GM21390 (cell line): ENCODE measurements around the gene POU2F3.
A peak's percentile ranks its signal among the peaks of the same experiment; 100 is the strongest.

Source experiments
- ATAC-seq: cut with Tn5 transposase; IDR thresholded peaks from one replicate; pipeline ENCODE4 v1.9.1; 2021; ENCODE audit not compliant: unreplicated experiment

Gene POU2F3

DNA sequence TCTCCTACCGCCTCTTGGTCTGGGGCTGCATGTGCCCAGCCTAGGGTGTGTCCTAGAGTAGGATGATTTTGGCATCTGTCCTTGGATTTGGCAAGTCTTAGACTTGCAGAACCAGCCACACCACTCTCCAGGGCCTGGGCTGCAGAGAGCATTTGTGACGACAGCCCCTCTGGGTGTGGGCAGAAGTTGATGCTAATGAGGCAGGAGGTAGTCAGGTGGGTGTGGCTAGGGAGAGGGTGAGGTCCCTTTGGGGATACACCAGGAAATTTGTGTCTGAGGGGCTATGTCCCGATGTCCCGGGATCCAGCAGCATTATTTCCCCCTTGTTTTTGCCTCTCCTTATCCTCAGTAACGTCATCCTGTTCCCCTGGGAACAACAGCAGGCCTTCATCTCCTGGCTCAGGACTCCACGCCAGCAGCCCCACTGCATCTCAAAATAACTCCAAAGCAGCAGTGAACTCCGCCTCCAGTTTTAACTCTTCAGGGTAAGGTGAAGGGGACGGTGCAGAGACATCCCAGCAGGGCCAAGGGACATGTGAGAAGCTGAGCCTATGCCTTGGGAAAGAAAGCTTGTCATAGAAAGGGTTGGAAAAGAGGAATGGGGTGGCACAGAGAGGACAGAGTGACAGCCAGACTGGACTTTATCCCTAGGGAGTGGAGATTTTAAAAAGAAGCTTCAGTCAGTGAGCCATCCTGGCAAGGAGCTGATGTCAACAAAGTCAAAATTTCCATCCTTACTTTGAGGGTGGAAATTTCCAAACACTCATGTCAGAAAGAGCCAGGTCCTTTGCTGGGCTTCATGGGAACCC is 77.1 kb downstream of the POU2F3 start:
- no peak for ATAC-seq

DNA sequence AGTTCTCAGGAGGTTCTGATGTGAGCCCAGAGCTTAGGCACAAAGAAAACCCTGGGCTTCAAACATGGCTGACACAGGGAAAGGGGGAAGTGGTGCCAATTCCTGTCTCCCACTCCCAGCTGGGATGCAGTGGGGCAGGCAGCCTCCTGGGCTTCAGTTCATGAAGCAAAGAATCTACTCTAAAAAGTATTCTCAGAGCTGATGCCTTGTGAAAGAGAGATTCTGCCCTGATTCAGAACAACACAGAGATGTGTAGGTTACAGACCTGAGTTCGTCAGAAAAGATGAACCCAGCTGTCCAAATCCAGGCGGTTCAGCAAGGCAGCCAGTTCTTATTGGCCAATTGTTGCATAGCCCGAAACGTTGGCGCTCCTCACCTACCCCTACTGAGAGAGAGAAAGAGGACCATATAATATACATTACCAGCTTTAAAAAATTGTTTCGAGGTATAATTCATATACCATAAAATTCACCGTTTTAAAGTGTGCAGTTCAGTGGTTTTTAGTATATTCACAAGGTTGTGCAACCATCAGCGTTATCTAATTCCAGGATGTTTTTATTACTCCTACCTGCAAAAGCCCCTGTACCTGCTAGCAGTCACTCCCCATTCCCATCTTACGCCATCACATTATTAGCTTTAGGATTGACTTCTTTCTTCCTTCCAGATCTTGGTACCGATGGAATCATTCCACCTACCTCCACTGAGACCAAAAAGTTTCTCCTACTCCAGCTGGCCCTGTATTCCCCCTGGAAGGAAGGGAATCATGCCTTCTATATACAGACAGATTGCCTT is 77.9 kb downstream of the POU2F3 start:
- no peak for ATAC-seq

DNA sequence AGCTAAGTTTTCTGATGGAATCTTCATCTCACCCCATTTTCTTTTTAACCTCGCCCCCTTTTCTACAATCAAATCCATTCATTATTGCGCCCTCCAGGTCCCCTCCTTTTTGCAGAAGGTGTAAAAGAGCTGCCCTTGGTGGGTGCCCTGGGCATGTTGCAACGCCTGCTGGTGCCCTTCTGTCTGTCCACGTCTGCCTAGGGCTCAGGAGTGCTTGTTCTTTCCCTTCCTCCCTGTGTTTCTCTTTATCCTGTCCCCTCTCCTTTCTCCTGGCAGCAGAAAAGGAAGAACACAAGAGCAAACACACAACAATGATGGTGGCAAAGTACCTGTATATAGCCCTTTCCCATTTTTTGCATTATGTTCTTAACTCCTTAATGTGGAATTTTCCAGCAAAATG is 79.0 kb downstream of the POU2F3 start:
- ATAC-seq = no peak

DNA sequence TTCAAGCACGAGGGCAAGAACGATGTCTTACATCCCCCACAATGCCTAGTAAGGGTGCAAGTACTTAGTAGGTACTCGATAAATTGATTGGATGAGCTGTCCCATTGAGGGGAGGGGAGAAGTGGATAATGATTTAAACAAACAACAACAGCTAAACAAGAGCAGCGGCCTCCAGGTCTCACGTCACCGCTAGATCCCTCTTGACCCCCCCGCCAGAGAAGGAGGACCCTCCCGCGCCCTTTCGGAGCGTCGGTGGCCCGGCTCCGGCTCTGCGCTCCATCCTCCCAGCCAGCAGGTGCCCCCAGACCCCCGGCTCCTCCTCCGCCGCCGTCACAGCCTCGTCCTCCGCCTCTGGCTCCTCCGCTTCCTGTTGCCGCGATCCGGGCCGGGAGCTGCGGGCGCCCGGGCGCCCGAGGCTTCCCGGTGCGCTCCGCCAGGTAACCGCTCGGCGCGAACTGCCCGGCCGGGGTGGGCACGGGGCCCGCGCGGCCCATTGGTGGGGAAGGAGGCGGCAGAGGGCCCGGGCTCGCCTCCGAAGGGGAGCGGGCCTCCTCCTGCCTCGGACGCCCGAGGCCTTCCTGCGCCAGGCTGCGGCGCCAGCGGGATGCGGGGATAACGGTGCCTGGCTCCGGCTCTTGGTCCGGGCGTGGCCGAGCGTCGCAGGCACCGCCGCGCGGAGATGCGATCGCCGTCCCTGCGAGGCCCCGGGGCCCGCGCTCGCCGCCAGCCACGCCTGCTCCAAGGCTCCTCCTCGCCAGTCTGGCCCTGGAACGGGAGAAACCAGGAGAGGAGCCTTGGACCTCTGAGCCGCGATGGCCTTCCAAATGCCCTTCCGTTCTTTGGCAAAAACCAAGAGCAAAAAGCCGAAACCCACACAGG is 85.2 kb downstream of the POU2F3 start, which contains the start of gene TLCD5:
Gene TLCD5, plus strand, starts transcription at position 368 of the 879 bp plus-strand sequence. CDS start 2,143 bp downstream, outside the sequence.
- ATAC-seq = peak; percentile 66

DNA sequence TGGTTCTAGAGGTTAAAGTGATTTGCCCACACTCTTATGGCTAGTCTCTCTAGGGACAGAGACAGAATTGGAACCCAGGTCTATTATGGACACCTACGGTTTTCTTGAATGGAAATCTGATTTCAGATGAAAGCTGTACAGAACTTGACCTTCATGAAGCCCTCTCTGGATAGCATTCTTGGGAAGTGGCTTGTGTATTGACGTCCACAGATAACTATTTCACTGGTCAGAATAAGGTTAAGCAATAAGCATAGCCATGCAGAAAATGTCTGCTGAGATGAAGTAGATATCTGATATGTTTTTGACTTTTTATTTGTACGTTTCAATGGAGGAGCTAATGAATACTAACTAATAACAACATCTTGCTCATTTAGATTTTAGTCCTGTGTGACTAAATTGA is 86.3 kb downstream of the POU2F3 start:
- no peak for ATAC-seq

DNA sequence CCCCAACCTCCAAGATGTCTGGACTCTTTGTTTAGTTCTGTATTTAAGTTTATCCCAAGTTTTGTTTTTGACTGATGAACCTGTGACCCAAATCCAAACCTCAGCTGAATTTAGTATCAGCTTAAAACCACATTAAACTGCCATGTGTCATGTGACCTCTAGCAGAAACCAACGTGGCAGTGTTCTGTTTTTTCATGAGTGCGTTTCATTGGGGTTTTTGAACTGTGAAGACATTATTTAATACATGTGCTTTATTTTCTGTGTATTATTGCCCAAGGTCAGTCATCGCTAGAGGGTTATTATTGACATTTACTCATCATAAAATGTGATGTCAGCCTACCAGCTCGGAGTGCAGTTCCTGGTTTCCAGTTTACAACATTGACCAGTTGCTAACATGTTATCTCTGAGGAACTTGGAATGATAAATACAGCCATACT is 86.9 kb downstream of the POU2F3 start:
- ATAC-seq = no peak

DNA sequence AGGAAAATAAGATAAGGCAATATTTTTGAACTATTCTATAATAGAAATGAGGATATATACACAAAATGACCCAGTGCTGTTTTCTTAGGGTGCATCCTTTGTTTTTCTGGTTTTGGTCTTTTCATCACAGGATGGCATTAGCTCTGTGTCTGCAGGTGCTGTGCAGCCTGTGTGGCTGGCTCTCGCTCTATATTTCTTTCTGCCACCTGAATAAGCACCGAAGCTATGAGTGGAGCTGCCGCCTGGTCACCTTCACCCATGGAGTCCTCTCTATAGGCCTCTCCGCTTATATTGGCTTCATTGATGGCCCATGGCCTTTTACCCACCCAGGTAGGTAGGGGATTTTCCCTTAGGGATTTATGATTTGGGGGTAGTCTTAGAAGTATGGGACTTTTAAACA is 87.4 kb downstream of the POU2F3 start:
- ATAC-seq = no peak

DNA sequence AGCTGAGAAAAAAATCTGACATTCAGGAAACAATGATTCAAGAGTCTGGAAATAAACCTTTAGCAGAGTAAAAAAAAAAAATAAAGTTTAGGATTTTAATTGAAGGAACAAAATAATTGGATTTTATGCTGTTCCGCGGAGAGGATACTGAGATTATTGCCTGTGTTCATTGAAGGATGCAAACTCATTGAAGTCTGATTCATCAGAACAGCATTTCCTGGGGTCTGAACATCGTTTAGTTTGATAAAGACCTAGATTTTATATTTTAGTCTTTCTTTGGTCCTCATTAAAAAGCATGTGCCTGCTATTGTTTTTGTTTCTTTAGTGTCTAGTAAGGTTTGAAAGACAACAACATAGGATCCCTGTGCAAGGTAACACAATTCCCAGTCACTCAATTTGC is 89.6 kb downstream of the POU2F3 start:
- ATAC-seq = no peak

DNA sequence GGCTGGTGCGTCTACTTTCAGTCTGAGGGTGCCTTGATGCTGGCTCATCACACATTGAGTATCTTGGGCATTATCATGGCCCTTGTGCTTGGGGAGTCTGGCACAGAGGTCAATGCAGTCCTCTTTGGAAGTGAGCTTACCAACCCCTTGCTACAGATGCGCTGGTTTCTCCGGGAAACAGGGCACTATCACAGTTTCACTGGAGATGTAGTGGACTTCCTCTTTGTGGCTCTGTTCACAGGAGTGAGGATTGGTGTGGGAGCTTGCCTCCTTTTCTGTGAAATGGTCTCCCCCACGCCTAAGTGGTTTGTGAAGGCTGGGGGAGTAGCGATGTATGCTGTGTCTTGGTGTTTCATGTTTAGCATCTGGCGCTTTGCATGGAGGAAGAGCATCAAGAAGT is 90.1 kb downstream of the POU2F3 start:
- no peak for ATAC-seq

DNA sequence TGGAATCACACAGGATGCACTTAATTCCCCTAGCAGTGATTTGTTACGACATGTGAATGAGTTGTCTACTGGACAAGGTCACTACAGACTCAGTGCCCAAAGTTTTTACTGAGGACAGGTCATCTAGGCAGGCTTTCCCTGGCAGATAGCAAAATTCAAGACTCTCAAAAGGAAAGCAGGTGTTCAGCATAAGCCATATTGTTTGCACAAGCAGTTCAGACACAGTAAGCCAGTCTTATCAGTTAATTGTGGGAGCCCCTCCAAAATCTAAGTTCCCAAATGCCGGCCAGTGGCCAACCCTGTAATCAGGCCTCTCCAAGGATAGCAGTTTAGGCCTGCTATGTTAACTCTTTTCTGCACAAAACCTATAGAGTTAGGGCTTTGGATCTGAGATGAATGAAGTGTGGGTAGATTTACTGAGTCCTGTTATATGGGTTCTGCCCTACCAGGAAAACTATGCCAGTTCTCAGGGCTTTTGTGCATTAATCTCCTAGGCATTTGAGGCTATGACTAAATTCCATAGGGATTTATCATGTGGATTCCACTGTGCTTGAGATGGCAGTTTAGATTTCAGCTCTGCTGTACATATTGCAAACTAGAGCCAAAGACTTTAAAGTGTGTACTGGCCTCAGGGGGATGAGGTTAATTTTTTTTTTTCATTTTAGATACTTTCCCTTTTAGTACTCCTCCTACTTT is 91.5 kb downstream of the POU2F3 start:
- no peak for ATAC-seq

DNA sequence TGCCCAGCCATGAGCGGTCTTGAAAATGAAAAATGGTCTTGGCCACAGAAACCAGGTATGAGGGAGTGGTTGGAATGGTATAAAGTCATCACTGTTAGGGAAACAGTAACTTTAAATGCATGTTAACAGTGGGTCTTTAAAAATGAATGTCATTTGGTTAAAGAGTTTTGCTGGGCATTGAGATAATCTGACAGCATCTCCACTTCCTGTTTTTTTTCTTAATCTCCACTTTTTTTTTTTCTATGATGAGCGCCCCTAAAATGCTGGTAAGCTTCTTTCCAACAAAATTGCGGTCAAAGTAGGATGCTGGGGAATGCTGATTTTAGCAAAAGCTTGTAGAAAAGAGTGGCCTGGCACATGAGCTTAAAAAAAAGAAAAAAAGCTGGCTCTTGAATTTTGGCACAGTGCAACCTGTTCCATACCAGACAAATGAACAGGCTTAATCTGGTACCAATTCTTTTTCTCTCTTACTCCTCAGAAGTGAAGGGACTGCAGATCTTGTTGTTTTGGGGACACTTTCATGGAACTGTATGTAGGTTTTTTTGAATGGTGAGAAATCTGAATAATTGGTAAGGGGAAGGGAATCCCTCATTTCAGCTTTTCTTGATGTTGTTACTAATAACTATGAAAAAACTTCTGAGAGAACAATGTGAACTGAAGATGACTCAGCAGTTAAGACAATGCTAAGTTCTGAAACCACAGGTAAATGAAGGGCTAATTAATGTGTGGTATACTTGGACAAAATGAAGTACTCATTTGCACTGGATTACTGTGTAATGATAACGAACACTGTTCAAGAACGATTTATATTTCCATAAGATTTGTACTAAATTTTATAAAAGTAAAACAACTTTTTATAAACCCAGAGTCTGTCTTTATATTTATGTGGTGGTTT is 93.1 kb downstream of the POU2F3 start:
- ATAC-seq = no peak

DNA sequence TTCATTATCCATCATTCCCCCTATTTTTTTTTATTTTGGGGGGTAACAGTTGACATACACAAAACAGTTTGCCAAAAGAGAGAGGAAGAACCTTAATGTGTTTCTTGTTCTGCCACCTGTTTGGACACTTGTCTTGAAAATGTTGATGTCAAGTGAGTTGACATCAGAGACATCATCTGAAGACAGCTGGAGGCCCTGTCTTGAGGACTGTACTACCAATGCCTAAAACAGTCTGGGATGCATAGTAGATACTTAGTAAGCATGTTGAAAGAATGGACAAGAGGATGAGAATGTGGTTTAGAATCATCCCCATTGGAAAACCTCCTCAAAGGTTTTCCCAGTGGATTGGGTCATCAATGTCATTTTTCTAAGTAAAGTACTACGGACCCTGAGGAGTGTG is 93.9 kb downstream of the POU2F3 start:
- no peak for ATAC-seq

DNA sequence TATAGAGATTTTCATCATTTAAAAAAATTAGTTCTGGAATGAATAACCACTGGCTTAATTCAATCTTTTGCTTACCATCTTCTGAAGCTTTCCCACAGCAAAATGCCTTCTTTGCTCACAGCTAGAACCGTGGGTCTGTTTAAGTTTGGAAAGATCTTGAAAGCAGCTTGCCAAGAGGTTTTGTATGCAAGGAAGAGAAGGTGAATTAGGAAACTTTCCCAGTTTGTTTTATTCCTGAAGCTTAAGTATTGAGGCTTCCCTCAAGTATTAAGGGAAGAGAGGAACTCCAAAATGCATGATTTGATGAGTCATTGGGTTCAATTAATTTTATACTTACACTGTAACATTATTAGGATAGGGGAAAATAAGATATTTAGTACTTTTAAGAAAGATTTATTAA is 94.4 kb downstream of the POU2F3 start:
- no peak for ATAC-seq

DNA sequence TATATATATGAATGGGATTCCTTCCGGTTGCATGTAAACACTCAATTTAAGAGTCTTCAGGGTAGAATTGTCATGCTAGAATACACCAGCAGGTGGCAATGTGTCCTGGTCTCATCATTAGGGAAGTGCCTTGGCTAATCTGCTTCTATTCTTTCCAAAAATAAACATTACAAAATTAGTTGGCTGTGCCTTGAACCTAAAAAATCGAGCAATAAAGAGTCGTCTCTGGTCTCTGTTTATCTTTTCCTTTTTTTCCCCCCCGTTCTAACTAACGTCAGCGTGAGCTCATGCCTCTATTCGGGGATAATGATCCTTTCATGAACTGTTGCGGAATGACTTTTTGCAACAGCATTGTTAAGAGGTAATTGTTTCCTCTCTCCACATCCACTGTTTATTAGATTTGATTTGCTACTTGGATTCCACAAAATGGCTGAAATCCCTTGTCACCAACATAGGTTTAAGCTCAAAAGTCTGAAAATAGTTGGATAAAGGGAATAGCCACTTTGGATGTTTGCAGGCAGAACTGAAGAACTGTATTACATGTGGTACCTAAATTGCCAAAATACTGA is 95.0 kb downstream of the POU2F3 start:
- no peak for ATAC-seq

DNA sequence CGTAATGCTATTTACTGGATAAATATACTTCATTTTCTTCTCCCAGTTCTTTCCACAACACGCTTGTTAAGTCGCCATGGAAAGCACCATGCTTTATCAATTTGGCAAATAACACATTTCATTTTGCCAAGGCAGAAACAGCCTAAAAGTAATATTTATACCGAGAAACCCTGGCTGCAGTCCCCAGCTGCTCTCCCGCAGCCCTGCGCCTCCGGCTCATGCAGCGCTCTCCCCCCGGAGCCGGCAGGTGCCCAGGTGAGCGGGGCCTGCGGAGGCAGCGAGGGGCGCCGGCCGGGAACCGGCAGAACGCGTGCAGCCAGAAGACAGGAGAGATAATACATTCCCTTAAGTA is 95.6 kb downstream of the POU2F3 start:
- ATAC-seq = peak; percentile 16

DNA sequence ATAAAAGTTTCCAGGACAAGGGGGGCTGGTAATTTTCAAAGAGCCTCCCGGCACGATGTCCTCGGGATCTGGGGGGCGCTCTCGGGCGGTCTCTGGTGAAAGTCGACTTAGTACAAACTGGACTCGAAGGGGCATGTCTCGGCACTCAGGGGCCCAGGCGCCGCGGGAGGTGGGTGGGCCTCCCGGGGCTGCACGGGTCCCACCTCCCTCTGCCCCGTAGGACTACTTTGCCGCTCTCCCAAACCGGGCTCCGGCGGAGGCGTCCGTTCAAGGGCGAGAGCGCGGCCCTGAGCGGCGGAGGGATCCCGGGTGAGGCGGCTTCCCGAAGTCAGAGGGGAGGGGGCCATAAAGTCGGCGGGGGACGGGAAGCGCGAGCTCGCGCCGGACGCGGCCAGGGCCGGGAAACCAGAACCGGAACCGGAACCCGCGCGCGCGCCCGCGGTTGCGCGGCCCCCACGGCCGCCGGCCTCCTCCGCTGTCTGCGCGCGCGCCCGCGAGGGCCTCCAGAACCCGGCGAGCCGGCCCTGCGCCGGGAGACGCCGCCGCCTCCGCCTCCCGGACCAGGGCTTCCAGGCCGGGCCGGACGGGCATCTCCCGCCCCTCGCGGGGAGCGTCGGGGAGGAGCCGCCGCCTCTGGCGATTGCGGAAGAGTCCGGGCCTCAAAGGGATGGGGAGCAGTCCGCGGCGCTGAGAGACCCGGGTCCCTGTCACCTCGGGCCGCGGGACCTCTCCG is 96.1 kb downstream of the POU2F3 start, which contains the start of gene ARHGEF12:
Gene ARHGEF12, plus strand, starts transcription at position 506 of the 733 bp plus-strand sequence. CDS start 831 bp downstream, outside the sequence.
- peak; percentile 55 for ATAC-seq

DNA sequence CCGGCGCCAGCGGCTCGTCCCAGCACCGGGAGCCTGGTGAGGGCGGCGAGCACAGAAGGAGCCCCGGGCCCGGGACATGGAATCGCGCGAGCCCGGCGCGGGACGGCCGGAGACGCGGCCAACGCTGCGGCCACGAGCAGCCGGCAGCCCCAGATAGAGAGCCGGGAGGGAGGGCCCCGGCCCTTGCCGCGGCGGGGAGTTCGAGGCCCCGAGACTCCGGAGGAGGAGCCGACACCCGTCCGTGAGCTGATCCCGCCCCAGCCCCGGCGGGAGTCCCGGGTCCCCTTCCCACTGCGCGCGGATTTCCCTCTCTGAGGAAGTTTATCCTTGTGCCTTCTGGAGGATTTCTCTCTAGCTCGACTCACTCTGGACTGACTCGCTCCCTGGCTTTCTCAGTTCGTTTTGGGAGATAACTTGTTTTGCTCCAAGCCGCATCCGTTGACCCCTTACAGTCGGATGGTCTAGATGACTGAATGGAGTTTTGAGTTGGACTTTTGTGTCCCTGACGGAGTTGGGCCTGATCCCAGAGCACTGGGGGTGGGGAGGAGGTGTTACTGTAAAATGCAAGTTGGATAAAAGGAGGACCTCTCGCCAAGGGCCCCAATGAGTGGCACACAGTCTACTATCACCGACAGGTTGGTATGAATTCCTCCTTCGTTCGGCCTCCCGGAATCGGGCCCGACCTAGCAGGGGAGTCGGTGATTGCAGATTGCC is 96.9 kb downstream of the POU2F3 start:
- peak; percentile 34 for ATAC-seq
